GM12878 (cell line): Measurements from ENCODE around the gene THBS1. TPM values are rescaled to one million over a fixed set of nuclear protein-coding genes. Genes with fewer than 3 reads are reported as not detected.

ENCODE experiments used
- GATAD2B ChIP-seq: fragments of 450-650 bp; conservative IDR thresholded peaks from 2 replicates; pipeline ENCODE4 v1.6.1; 2017; ENCODE audit warnings: low read depth, mild to moderate bottlenecking, moderate library complexity
- IKZF1 ChIP-seq: fragments of 450-650 bp; conservative IDR thresholded peaks from 2 replicates; pipeline ENCODE4 v1.6.1; 2017; ENCODE audit warnings: antibody characterized with exemption, mild to moderate bottlenecking
- NR2F1 ChIP-seq: fragments of 450-650 bp; conservative IDR thresholded peaks from 2 replicates; pipeline ENCODE4 v1.6.1; 2017; ENCODE audit warnings: mild to moderate bottlenecking
- POU2F2 ChIP-seq: IDR thresholded peaks from 3 replicates; pipeline ENCODE4 v1.6.1; 2011; ENCODE audit warnings: low read depth, mild to moderate bottlenecking, low read length, borderline replicate concordance
- RAD21 ChIP-seq: IDR thresholded peaks from 2 replicates; pipeline ENCODE4 v1.6.1; 2011; ENCODE audit warnings: mild to moderate bottlenecking, low read depth, low read length, moderate library complexity; ENCODE audit not compliant: insufficient read depth
- SMC3 ChIP-seq: IDR thresholded peaks from 2 replicates; pipeline ENCODE4 v1.6.1; 2011; ENCODE audit warnings: low read length, improper control_type of control experiment, borderline replicate concordance
- TBL1XR1 ChIP-seq: IDR thresholded peaks from 2 replicates; pipeline ENCODE4 v1.6.1; 2012; ENCODE audit warnings: low read depth, low read length, improper control_type of control experiment
- TCF3 ChIP-seq: IDR thresholded peaks from 2 replicates; pipeline ENCODE4 v1.6.1; 2012; ENCODE audit warnings: low read depth, mild to moderate bottlenecking, low read length, borderline replicate concordance; ENCODE audit not compliant: insufficient read depth
- ZBTB40 ChIP-seq: fragments of 450-650 bp; IDR thresholded peaks from 2 replicates; pipeline ENCODE4 v1.6.1; 2016; ENCODE audit warnings: mild to moderate bottlenecking, moderate library complexity, borderline replicate concordance
- polyA plus RNA-seq, 11 experiments: library from polyadenylated mRNA; depleted of rRNA in 4 of 11; unstranded in 6 of 11; stranded (reverse) in 5 of 11; fragments of >200 nt; fragmentation: Nextera tagmentation in 4 of 11; fragmentation: Illumina TruSeq in 1 of 11; extraction: Ambion mirVana in 4 of 11; extraction: Trizol in 1 of 11; gene quantifications; 1 replicate in 1 of 11; 2 replicates in 10 of 11; pipeline versions ENCODE4 v1.2.1 to v1.2.3, GENCODE V29; 2011 to 2016; ENCODE audit warnings: inconsistent platforms in 2 of 11, missing spikeins in 2 of 11, low read depth in 1 of 11
- total RNA-seq, 4 experiments: library from RNA; depleted of rRNA in 3 of 4; stranded (reverse); fragments of >200 nt in 3 of 4; fragmentation: Illumina TruSeq in 1 of 4; extraction: Trizol in 1 of 4; gene quantifications; 2 replicates each; pipeline versions ENCODE4 v1.2.1 to v1.2.3, GENCODE V29; 2013 to 2021

The THBS1 gene
- total and polyA plus RNA-seq, 10 of the 15 experiments (the other 5 are each of a cell fraction or from before 2014, with no cell fraction given) = under 0.01 to 1.5 (median 0.23) TPM; not detected in 3

- no peak for TF ChIP-seq ZBTB40
- TF ChIP-seq GATAD2B = no peak
- peak; percentile 95 for TF ChIP-seq SMC3
- TF ChIP-seq IKZF1 = peak; percentile 50
- TF ChIP-seq POU2F2 = no peak
- 0 out of 2 replicates have a peak, but pooled peaks have one; percentile 27 for TF ChIP-seq TCF3
- TF ChIP-seq TBL1XR1 = no peak
- no peak for TF ChIP-seq NR2F1
- peak; percentile 94 for TF ChIP-seq RAD21
These were observed 778 bp upstream of the THBS1 start (continued) for GRCh38 chr15:39580117-39580484.
